ENCODE data around the gene CST9. TPM values are rescaled to one million over a fixed set of nuclear protein-coding genes. Genes with fewer than 3 reads are reported as not detected.

CST9 gene
- total and polyA plus RNA-seq, 2 of the 8 experiments (the other 6 are each of a cell fraction or from before 2014, with no cell fraction given) = 0.05 to 0.19 TPM

DNA sequence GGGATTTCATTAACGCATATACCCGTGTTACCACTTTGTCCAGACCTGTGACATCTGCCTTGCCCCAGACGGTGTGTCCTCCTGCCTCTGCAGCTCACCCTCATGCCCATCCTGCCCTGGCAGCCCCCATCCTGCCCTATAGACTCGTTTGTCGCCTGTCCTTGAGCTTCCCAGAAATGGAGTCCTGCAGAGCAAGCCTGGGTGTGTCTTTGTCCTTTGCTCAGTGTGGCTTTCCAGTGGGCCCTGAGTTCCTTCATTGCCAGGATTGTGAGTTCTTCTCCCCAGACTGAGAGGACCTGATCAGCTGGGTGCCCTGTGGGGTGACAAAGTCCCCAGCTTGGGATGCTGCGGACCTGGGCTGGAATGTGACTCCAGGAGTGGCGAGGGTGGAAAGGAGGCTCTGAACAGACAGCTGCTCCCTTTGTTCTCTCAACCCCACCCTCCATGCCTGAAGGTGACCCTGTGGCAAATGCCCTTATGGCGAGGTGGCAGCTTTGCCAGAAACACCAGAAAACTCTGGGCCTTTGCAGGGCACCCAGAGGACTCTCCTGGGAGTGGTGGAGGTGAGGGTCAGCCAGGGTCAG, 34.4 kb upstream of the CST9 start:
- Histone ChIP-seq H4K91ac (replicated peaks; ENCODE audit: insufficient read length, low read length) (peak overlapping the region; percentile 86), H3K9ac (replicated peaks in 1 of 4; ENCODE audit: extremely low read depth in 1 of 4, low read depth in 3 of 4, low read length in 3 of 4) (no peak overlapping the region), H3K27me3 (replicated peaks in 1 of 4; ENCODE audit: control insufficient read depth in 3 of 4, extremely low read depth in 1 of 4, insufficient read depth in 3 of 4, low read length in 3 of 4) (peaks cover 0 to 5% (median 2%) of the 10 kb centered on the region in 4 experiments; a peak in 3 of 7 replicates), H3K4me2 (ENCODE audit: insufficient read depth in 1 of 2, low read depth in 2 of 2, low read length in 2 of 2) (no peak overlapping the region), H3K4ac (replicated peaks; ENCODE audit: insufficient read length, low read depth, low read length) (no peak overlapping the region), H2BK20ac (ENCODE audit: low read length) (no peak overlapping the region), H4K5ac (ENCODE audit: insufficient read length, low read depth, low read length) (no peak overlapping the region), H3K23me2 (ENCODE audit: low read depth, low read length) (peaks cover 9% of the 10 kb centered on the region), H3K4me3 (ENCODE audit: extremely low read depth in 1 of 4, insufficient read depth in 2 of 4, low read depth in 3 of 4, low read length in 4 of 4) (no peak overlapping the region), H3K79me1 (ENCODE audit: low read depth, low read length) (no peaks in the 10 kb centered on the region), H2BK15ac (ENCODE audit: low read length) (no peak overlapping the region), H2BK12ac (ENCODE audit: low read depth, low read length) (no peak overlapping the region; the same call in 1 of the 2 replicates), H3K27ac (ENCODE audit: low read depth, low read length) (no peak overlapping the region), H3K79me2 (ENCODE audit: control insufficient read depth in 1 of 2, insufficient read depth in 2 of 2, low read length in 2 of 2) (no peaks in the 10 kb centered on the region), H4K8ac (ENCODE audit: extremely low read depth, insufficient read depth, low read length) (no peak overlapping the region; the same call in 1 of the 2 replicates), H3K56ac (replicated peaks; ENCODE audit: insufficient read length, low read depth, low read length) (no peak overlapping the region), H3K18ac (ENCODE audit: extremely low read depth, low read length) (no peak overlapping the region), H4K20me1 (replicated peaks in 1 of 2; ENCODE audit: control insufficient read depth in 1 of 2, insufficient read depth in 2 of 2, low read length in 2 of 2) (peaks cover 0 to 5% of the 10 kb centered on the region in 2 experiments), H3K4me1 (replicated peaks in 1 of 4; ENCODE audit: control insufficient read depth in 3 of 4, insufficient read depth in 4 of 4, low read length in 3 of 4) (peaks cover 0 to 12% (median 4%) of the 10 kb centered on the region in 4 experiments; a peak in 6 of 7 replicates), H2AK5ac (ENCODE audit: low read depth, low read length) (no peak overlapping the region), H3K9me3 (ENCODE audit: insufficient read depth in 2 of 2, low read depth in 1 of 2, low read length in 1 of 2) (no peaks in the 10 kb centered on the region), H3K23ac (ENCODE audit: insufficient read length) (no peak overlapping the region), H2BK120ac (replicated peaks; ENCODE audit: low read depth, low read length) (no peak overlapping the region), H2AFZ (ENCODE audit: low read length) (no peak overlapping the region), H3K36me3 (ENCODE audit: control insufficient read depth in 2 of 4, insufficient read depth in 4 of 4, low read length in 3 of 4) (no peaks in the 10 kb centered on the region), H3K14ac (ENCODE audit: insufficient read length) (no peak overlapping the region), H2BK5ac (ENCODE audit: low read depth, low read length) (peak overlapping the region; percentile 26; the same call in 1 of the 2 replicates)
- FAIRE-seq (no peak), DNase-seq (ENCODE audit: low read depth in 1 of 2, low spot score in 2 of 2) (no peak)
- POLR2A ChIA-PET (ENCODE audit: partially characterized antibody) = no interaction called here
- WGBS, 2 experiments (ENCODE audit: extremely low coverage in 1 of 2, insufficient coverage in 1 of 2, insufficient read length in 1 of 2, insufficient replicate concordance in 2 of 2, low coverage in 1 of 2, low lambda C conversion rate in 2 of 2, missing lambda C conversion rate in 1 of 2) = 88% methylated on average over 8 of the region's 8 CpGs; no CpG with 5 or more reads in 1 of the 2 experiments
- TF ChIP-seq NRF1 (IDR thresholded peaks at IDR 0.05; ENCODE audit: low read depth, low read length) = no peak
- no peak for TF ChIP-seq SP4 (IDR thresholded peaks at IDR 0.05; ENCODE audit: low read length)
- TF ChIP-seq, protein P1, sequence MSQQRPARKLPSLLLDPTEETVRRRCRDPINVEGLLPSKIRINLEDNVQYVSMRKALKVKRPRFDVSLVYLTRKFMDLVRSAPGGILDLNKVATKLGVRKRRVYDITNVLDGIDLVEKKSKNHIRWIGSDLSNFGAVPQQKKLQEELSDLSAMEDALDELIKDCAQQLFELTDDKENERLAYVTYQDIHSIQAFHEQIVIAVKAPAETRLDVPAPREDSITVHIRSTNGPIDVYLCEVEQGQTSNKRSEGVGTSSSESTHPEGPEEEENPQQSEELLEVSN (IDR thresholded peaks at IDR 0.05) = no peak
- TF ChIP-seq KDM5A (IDR thresholded peaks at IDR 0.05; ENCODE audit: low read length) = no peak
- no peak for TF ChIP-seq KDM1A (IDR thresholded peaks at IDR 0.05; ENCODE audit: borderline replicate concordance, low read length)
- CTCF ChIA-PET (ENCODE audit: partially characterized antibody) = interaction anchor here (1.1 kb wide), 1 partner anchor 197 kb away, joined by 3 read pairs; no protein-coding TSS in a partner anchor
